HG02970 (cell line): Measurements from ENCODE around the gene TMEM100.

ENCODE experiments used
- ATAC-seq: cut with Tn5 transposase; IDR thresholded peaks from one replicate; pipeline ENCODE4 v1.9.1; 2021; ENCODE audit warnings: mild to moderate bottlenecking, moderate library complexity, moderate number of reproducible peaks; ENCODE audit not compliant: unreplicated experiment, low FRiP score

The TMEM100 gene

DNA sequence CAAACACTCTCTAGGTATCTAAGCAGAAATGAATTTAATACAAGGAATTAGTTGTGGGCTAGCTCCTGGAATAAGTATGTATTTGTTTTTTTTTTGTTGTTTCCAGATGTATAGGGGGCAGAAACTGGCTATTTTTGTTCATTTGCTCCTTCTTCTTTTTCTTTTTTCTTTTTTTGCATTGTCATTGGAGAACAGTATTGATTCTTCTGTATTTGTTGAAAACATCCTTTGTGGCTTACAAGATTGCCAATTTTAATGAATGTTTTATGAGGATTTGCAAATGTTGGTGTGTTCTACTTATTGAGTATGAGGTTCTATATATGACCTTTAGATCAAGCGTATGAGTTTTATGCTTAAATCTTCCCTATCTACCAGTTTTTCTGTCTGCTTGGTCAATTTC lies 22.6 kb upstream of the TMEM100 start:
- ATAC-seq: no peak

GRCh38 chr17:55743103-55743679 lies 20.5 kb upstream of the TMEM100 start:
- ATAC-seq: peak; percentile 31

DNA sequence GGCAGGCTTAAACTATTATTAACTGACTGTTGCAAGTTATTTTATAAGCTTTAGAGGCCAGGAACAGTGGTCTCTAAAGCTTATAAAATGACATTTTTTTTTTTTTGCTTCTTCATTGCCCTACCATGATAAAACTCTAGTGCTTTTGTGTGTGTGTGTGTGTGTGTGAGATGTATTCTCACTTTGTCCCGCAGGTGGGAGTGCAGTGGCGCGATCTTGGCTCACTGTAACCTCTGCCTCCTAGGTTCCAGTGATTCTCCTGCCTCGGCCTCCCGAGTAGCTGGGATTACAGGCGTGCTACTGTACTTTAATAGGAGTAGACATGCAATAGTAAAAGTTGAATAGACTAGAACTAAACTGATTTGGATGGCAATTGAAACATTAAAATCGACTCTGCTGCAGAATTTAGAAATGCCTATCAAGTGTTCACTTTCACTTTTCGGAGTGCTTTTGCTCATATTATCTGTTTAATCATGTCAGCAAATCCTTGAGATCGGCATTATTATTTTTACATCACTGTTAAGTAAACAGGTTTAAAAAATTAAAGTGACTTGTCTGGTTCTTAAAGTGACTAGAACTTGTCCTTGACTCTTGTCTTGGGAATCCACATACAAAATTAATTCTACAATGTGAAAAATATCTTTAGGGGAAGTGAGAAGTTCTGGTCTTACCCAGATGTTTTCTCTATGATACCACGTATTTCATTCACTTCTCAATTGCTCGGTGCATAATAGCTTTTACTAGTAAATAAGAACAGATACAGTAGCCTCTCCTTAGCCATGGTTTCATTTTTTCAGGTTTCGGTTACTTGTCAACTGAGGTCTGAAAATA lies 19.8 kb upstream of the TMEM100 start:
- ATAC-seq: peak; percentile 74

DNA sequence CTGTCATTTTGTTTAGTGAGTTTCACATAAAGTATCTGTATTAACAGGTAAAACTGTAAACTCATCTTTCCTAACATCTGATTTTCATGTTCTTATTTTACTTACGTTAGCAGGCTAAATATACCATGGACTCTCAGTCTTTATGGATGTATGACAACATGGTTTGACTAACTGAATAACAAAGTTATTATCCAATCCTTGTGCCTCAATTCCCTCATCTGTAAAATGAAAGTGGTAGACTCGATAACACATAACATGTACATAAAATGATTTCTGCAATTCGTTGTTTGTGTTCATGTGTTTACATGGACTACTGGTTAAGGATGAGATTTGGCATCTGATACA lies 18.7 kb upstream of the TMEM100 start:
- ATAC-seq: no peak

GRCh38 chr17:55740511-55741355 lies 18.1 kb upstream of the TMEM100 start:
- no peak for ATAC-seq

DNA sequence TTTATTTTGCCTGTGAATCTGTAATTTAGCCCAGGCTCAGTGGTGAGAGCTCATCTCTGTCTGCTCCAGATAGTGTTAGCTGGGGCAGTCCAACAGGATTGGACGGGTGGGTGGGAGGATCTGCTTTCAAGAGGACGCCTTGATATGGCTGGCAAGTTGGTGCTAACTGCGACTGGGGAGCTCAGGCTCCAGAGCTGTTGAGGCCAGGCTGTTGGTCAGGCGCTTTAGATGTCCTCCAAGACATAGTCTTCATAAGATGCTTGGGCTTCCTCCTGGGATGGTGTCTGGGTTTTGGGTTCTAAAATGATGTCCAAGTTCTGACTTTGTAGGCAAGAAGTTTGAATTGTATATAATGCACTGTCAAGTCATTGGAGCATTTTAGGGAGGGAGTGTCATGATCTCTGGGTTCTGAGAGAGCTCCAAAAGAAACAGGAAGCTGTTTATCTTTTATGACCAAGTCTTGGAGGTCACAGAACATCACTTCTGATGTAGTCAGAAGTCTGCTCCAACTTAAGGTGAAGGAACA lies 15.4 kb upstream of the TMEM100 start:
- no peak for ATAC-seq

- no peak for ATAC-seq
These were observed 13.2 kb upstream of the TMEM100 start for GRCh38 chr17:55735731-55736405.

DNA sequence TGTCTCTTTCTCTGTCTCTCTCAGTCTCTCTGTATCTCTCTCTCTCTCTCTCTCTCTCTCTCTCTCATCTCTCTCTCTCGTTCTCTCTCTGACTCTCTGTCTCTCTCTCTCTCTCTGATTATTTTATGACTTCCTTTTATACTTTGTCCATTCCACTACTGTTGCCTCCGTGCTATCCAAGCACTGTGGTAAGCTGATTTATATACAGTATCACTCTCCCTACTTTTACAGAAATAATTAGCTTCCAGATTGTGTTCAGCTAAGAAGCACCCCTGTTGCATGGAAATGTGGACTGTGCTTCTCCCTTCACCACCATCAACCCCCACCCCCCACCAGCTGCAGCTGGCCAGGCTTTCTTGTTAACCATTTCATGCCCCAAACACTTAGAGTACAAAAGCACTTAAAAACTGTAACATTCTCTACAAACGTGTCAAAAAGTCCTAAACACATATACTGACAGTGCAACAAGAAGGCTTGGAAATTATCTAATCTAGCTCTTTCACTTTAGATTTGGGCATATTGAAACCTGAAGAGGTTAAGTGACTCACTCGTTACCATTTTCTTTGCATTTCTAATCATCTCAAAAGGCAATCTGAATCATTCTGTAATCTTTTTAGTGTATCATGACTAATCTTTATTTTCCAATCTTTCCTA lies 11.6 kb upstream of the TMEM100 start:
- no peak for ATAC-seq

DNA sequence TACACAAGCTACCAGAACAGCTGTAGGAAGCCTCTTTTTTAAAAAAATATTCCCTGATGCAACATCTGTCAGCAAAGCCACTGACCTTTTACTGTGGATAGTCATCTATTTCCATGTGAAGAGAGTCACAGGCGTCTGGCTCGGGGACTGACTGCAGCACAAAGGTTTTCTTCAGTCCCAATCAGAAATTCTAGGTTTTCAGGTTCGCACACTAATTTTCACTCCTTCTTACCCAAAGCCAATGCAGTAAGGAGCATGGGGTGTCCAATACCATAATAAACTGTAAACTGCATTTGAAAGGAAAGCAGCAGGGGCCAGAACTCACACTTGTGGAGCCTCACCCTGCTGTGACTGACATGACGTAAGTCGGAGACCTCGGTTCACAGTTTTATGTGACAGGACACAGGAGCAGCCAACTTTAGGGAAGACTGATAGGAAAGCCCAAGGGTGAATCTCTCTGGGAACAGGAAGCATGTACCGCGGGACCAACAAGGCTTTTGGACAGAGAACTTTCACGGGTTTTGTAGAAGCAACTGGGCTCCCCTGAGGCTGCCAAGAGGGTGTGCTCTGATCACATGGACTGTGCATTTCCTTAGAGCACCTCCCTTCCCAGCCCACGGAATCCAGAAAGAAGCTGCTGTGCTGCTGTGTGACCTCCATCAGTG lies 9.1 kb upstream of the TMEM100 start:
- ATAC-seq: no peak

DNA sequence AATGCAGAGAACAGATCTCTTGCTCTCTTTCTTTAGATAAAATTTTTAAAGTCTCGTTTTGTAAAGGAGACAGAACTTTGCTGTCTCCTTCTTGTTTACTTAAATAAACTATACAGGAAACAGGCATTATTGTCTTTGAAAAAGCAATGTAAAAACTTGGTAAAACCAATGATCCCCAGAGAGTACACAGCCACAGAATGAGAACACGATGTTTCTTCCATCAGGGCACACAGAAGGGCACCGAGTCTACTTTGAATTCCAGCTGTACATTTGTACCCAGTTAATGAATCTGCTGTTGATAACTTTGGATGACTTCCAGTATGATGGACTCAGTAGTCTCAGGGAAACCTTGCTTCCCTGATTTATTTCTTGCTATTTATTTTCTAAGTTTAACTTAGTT lies 8.1 kb upstream of the TMEM100 start:
- ATAC-seq: no peak

DNA sequence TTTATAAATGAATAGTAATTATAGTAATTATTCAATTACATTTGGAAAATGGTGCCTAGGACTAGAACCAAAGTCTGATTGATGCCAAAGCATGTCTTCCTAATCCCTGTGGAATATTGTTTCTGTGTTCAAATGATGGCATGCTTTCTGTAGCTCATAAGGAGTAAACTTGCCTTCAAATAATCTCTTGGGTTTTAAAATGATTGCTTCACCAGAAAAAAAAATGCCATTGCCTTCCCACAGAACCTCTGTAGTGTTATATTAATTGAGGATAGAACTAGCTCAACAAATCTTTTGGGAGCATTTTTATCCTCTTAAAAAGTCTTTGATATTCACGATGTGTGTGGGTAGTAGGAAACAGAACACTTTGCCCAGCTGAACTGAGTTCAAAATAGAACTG lies 7.7 kb upstream of the TMEM100 start:
- ATAC-seq: no peak

DNA sequence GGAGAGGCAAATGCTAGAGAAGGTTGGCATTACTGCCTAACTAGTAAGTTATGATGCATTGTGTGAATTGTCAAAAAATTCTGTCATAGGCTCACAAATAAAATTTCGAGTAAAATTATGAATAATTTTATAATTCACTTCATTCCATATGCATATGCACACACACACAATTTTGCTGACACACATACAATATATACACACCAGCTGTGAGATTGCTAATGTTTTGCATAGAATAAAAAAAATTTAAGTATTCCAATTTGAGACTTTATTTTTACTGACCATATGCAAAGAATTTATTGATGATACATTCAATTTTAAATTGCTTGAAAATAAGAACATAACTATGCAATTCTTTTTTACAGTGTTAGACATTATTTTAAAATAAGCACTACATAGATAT lies 6.8 kb upstream of the TMEM100 start:
- ATAC-seq: no peak

- no peak for ATAC-seq
These were observed 6.2 kb upstream of the TMEM100 start for GRCh38 chr17:55728833-55729232.

- no peak for ATAC-seq
These were observed 5.7 kb upstream of the TMEM100 start for GRCh38 chr17:55728361-55728760.

DNA sequence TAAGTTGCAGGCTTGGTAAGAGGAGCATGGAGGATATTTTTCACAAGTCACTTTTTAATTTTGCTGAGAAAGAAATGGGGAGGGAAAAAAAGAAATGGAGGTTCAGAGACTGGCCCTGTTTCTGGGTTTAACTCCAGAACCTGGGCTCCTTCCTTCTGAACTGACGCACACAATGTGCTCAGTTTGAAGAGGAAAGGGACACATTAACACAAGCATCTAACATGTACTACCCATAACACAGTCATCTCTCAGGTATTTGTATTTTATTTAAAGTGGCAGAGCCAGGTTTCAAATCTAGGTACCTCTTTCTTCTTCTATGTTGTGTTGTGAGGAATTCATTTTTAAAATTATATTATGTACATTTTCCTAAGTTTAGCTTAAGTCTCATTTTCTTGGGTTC lies 5.3 kb upstream of the TMEM100 start:
- no peak for ATAC-seq

- no peak for ATAC-seq
These were observed 4.6 kb upstream of the TMEM100 start for GRCh38 chr17:55727275-55727674.

GRCh38 chr17:55726440-55726839 lies 3.8 kb upstream of the TMEM100 start:
- ATAC-seq: no peak

DNA sequence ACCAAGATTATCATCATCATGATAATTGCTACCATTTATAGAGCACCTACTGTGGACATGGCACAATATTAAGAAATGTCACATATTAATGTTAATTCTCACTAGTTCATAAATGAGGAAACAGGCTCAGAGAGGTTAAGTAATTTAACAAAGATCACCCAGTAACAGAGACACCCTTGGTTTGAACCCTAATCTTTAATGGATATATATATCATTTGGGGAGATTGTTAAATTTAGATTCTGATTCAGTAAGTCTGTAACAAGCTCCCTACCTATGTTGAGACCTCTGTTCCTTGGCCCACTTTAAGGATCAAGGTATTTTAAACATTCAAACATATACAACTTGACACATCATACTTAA lies 804 bp upstream of the TMEM100 start:
- ATAC-seq: no peak

GRCh38 chr17:55722016-55722736 lies 488 bp downstream of the TMEM100 start:
- ATAC-seq: no peak
